ENCODE results near the gene LARGE1.

LARGE1 gene

DNA sequence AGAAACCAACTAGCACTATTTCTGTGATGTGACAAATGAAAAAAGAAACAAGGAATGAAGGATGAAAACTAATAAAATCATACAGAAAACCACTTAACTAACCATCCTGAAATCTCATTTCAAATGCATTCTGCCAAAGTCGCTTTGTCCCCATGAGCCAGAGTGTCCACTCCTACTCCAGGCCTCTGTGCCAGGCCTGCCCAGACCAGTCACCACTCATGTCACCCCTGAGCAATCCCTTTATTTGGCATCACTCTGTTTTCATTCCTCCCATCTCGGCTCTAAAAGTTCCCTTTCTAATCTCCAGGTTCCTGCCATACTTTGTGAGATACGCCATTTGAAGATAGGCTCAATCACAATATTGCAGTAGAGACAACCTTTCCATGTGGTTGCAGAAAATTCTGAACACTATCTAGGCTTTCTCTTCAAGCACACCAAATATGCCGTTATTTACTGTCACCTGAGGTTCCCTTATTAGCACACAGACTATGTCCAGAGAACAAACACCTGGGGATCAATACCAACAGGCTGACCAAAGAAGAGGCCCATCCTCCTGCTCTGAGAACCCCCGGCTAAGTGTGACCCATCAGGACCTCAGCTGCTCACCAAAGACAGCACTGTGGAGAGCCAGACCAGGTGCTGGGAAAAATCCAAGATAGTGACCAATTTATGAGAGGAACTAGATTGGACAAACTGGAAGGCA is 202.4 kb downstream of the LARGE1 start:
- no peak for DNase-seq

- no peak for DNase-seq
Measured at GRCh38 chr22:33715237-33715985, 204.9 kb downstream of the LARGE1 start.

- DNase-seq = no peak
Measured at GRCh38 chr22:33710326-33710725, 209.9 kb downstream of the LARGE1 start.

DNA sequence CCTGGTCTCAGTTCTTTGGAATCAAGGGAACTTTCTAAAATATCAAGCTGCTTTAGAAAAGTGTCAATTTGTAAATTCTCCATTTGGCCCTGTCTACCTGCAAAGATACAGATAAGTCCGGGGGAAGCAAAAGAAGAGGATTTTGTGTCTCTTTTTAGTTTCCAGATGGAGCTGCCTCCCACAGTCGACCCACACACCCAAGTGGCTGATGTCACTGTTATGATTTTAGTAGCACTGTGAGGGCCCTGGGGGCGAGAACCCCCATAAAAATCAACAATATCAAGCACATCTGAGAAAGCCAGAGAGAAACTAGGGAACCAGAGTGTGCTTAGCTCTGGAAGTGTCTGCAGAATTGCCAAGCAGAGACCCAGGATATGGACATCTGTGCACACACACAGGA is 212.7 kb downstream of the LARGE1 start:
- no peak for DNase-seq

- DNase-seq = no peak
Measured at GRCh38 chr22:33706100-33706499, 214.2 kb downstream of the LARGE1 start.

DNA sequence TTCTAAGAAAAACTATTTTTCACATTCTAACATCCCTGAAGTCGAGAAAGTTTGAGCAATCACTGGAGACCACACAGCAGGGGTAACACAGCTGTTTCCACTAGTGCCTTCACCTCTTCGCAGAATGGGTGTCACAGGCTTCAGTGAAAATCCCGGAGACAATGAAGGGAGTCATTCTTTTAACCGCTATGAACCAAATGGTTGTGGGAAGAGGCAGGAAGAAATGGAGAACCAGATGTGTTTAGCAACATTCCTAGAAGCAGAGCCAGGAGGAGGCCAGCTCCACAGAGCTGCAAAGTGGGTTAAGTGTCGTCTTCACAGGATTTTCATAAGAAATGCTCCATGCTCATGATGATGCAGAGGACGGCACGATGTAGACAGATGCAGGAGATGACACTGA is 221.1 kb downstream of the LARGE1 start:
- no peak for DNase-seq

- no peak for DNase-seq
Measured at GRCh38 chr22:33697640-33698039, 222.6 kb downstream of the LARGE1 start.

DNA sequence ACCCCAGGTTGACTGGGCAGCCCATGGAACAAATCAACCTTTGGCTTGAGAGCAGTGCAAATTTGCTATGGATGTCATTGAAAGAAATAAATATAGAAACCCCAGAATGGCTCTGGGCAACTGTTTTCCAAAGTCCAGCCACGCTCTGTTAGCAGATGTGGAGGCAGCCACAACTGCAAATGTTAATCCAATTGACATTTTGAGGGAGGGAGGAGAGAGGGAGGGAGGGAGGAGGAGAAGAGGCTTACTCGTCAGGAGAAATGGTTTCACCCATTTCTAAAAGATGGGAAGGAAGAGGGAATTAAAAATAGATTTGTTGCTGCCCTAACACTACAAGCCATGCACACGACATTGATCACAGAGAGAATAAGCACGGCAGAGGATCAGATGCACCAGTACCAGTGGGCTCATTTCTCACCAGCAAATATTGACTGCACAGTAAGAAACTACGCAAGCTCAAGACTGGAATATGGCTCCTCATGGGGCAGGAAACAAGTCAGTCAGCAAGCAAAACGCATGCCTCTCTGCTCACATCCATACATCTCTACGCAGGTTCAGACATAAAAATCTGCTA is 229.1 kb downstream of the LARGE1 start:
- DNase-seq = no peak

- DNase-seq = no peak
Measured at GRCh38 chr22:33688903-33689302, 231.4 kb downstream of the LARGE1 start.

DNA sequence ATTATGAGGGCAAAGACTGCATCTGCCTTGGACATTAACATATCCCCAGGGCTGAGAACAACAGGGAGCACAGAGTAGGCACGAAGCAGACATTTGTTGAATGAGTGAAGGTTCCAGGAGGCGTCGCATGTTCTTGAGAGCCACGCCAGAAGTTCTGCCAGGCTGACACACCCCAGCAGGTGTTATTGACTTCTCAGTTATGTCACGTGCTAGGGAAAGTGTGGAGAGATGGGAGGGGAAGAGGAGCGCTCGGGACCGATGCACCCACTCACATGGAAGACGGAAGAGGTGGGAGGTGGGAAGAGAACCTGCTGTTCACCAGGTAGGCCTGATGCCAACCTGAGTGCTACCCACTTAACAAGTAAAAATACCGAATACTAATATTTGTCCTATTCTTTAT is 232.8 kb downstream of the LARGE1 start:
- no peak for DNase-seq

GRCh38 chr22:33684087-33684486 is 236.2 kb downstream of the LARGE1 start:
- DNase-seq = no peak

DNA sequence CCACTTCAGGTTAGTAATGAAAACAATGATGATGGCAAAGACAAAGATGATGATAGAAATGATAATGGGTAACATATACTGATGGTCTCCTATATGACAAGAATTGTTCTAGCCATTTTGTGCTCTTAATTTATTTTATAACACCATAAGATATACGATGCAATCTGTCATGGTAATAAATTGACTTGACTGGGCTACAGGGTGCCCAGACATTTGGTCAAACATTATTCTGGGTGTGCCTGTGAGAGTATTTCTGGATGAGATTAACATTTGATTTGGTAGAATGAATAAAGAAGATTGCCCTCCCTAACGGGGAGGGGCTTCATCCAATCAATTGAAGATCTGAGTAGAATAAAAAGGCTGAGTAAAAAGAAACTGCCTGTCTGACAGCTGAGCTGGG is 237.3 kb downstream of the LARGE1 start:
- DNase-seq = no peak

- DNase-seq = no peak
Measured at GRCh38 chr22:33680632-33681031, 239.6 kb downstream of the LARGE1 start.

GRCh38 chr22:33678523-33678922 is 241.8 kb downstream of the LARGE1 start:
- DNase-seq = no peak

GRCh38 chr22:33677536-33677935 is 242.7 kb downstream of the LARGE1 start:
- DNase-seq = no peak

DNA sequence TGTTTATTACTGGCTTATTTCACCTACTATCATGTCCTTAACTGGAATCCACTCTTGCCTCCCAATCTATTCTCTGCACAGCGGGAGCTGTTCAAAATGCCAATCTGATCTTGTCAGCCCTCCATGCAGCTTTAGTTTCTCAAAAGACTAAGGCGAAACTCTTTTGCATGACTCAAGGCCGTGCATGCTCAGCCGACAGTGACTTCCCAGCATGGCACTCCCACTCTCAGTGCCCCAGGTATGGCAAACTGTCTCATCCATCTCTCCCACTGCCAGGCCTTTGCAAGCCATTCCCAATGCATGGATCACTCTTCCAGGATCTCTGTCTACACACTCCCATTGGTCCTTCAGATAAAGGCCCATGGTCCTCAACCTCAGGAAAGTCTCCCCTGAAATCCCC is 245.9 kb downstream of the LARGE1 start:
- no peak for DNase-seq

GRCh38 chr22:33669746-33670145 is 250.5 kb downstream of the LARGE1 start:
- no peak for DNase-seq

DNA sequence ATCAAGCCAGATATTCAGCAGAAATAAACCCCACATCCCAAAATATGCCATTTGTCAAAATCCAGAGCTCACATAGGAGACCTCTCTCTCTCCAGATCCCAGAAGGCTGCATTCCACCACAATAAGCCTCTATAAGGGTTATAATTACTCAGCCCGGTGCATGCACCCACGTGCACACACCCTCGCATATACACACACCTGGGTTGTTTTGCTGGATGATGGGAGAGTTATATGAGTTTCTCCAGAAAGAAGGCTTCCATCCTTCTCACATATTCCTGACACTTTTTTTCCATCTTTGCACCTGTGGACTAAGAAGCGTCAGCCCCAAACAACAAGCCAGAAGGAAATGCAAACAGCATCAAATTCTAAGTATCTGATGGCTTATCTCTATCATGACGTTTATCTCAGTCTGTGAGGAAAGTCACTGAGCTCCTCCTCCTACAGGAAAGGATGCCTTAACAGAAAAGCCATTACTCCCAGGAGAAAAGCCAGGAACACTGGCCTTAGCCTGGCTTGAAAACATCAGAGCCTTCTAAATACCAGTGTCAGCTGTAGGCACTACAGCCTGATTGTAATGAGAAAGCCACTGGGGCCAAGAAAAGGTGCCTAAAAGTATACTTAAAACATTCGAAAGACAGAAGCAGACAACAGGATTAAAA is 253.2 kb downstream of the LARGE1 start:
- DNase-seq = no peak

DNA sequence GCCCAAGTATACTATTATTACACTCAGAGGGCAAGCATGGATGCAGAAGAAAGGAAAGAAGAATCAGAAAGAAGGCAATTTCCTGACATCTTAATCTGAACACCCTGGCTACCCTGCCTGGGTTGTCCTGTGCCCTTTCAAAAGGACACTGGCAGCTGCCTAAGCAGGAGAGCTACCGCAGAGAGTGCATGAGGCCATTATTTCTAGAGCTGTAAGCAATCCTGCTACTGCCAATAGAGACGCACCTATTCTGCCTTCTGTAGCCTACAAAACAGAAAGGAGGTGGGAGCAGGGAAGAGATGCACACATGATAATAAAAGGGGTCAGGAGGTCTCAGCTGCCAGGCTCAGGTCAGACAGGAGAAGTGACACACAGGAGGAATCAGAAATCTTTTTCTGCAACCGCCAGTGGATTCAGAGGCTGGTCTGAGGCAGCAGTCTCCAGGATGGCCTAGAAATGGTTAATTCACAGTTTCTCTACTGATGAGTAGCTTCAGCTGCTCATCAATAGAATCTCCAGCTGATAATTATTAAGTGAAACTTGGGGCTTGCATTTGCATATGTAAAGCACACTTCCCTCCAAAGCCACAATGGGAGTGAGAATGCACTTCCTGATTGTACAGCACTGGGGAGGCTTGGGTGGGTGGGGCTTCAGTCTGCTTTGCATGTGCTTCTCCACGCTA is 253.9 kb downstream of the LARGE1 start:
- DNase-seq = no peak

- DNase-seq = no peak
Measured at GRCh38 chr22:33659448-33659847, 260.8 kb downstream of the LARGE1 start.

GRCh38 chr22:33658775-33659174 is 261.5 kb downstream of the LARGE1 start:
- DNase-seq = no peak

- DNase-seq = no peak
Measured at GRCh38 chr22:33657670-33658069, 262.6 kb downstream of the LARGE1 start.
